Measurements from ENCODE around the gene PPP1R18. TPM values are rescaled to one million over a fixed set of nuclear protein-coding genes. Genes with fewer than 3 reads are reported as not detected.
A peak's percentile ranks its signal among the peaks of the same experiment; 100 is the strongest.
"Not testable (repeated sequence)": the region's sequence is repeated elsewhere in the genome, so short reads cannot be mapped to it uniquely, and the experiment has no call there.

PPP1R18 gene
- total RNA-seq, 1 experiment from 2014 or later = 13.2 TPM

- DNase-seq (ENCODE audit: low spot score) = peak; percentile 68
These were observed 34.3 kb upstream of the PPP1R18 start for GRCh38 chr6:30720738-30721197.

GRCh38 chr6:30719791-30720737, 33.6 kb upstream of the PPP1R18 start, which contains the start of gene TUBB:
Gene TUBB (plus strand): TSS chr6:30720352. CDS start chr6:30720507, 155 bp downstream.
- DNase-seq (ENCODE audit: low spot score) = peak; percentile 99

DNA sequence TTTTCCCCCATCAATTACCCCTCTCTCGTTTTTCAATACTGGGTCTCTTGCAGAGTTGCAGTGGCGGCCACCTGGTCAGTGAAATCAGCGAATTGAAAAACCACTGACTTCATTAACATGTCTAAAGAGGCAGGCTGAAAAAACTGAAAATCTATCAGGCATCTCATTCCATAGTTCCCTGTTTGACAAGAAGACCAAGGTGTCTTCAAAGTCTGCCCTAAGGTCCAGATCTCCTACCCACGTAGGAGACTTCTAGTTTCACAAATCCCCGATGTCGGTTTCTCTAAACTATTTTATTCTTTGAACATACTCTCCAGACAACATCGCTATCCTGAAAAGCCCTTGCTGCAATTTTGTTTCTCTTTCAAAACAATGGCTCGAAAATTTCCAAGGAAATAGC, 32.9 kb upstream of the PPP1R18 start:
- DNase-seq (ENCODE audit: low spot score) = no peak

DNA sequence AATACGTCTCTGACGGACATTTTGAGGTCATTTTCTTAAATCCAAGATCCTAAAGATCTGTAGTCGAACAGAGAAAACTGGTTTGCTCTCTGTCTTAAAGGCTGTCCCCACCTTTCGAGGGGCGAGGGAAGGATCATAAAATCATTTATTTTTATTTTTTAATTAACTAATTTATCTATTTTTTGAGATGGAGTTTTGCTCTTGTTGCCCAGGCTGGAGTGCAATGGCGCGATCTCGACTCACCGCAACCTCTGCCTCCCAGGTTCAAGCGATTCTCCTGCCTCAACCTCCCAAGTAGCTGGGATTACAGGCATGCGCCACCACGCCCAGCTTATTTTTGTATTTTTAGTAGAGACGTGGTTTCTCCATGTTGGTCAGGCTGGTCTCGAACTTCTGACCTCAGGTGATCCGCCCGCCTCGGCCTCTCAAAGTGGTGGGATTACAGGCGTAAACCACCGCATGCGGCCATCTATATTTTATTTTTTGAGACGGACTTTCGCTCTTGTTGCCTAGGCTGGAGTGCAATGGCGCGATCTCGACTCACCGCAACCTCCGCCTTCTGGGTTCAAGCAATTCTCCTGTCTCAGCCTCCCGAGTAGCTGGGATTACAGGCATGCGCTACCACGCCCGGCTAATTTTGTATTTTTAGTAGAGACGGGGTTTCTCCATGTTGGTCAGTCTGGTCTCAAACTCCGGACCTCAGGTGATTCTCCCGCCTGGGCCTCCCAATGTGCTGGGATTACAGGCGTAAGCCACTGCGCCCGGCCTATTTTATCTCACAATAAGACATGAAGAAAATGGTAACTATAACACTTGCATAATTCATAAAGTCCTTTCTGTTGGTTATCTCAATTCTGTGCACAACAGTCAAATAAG, 31.6 kb upstream of the PPP1R18 start:
- not testable (repeated sequence) for DNase-seq (ENCODE audit: low spot score)

- peak; percentile 99 for DNase-seq (ENCODE audit: low spot score)
These were observed 30.8 kb upstream of the PPP1R18 start, which contains the start of gene MDC1 for GRCh38 chr6:30717129-30717844. Gene MDC1 (minus strand): TSS chr6:30717281. CDS start chr6:30715175, 2,106 bp downstream.

DNA sequence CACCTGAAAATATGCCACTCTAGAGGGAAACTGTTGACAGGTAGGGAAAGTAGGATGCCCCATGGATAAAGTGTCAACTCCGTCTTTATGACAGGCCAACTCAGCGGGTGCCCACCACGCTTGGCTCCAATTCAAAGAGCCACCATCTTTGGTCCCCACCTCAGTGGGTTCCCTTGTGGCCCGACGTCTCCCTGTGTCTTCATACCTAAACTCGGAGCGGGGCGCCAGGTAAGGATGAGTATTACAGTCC, 30.4 kb upstream of the PPP1R18 start:
- no peak for DNase-seq (ENCODE audit: low spot score)

GRCh38 chr6:30714263-30714662, 27.8 kb upstream of the PPP1R18 start:
- DNase-seq (ENCODE audit: low spot score) = no peak

- no peak for DNase-seq (ENCODE audit: low spot score)
These were observed 26.0 kb upstream of the PPP1R18 start for GRCh38 chr6:30712441-30712945.

DNA sequence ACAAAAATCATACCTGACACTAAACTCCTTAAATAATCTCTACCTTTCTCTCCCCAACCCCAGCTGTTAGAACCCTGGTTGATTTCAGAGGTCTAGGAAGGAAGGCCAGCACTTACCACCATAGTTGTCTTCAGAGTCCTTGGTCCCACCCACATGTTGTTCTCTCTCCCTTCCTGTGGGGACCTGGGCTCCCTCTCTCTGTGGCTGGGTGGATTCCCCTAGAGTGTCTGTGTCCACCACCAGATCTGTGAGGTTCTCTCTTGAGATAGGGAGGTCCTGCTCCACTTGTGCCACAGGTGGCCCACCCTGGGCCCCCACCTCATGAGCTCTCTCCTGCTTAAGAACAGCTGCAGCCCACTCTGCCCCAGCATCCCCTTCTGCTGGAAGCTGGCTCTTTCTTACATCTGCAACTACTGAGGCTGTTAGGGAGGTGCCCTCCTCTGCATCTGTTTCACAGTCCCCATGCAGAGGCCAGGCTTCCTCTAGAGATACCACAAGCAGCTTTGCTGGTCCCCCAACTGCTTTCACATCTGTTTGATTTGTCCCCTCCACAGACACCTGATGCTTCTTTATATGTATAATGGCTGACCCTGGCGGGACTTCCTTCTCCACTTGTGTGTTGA, 25.4 kb upstream of the PPP1R18 start:
- no peak for DNase-seq (ENCODE audit: low spot score)

DNA sequence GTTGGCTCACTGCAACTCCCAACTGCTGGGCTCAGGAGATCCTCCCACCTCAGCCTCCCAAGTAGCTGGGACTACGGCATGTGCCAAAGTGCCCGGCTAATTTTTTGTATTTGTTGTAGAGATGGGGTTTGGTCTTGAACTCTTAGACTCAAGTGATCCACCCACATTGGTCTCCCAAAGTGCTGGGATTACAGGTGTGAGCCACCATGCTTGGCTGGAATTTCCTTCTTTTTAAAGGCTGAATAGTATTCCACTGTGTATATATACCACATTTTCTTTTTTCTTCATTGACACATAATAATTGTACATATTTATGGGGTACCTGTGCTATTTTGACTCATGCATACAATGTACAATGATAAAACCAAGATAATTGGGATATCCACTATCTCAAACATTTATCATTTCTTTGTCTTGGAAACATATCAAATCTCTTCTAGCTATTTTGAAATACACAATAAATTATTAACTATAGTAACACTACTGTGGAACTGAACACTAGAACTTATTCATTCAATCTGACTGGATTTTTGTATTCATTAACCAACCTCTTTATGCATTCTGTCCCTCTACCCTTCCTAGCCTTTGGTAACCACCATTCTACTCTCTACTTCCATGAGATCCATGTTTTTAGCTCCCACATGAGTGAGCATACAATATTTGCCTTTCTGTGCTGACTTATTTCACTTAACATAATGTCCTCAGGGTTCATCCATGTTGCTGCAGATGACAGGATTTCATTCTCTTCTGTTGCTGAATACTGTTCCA, 22.8 kb upstream of the PPP1R18 start:
- DNase-seq (ENCODE audit: low spot score) = no peak

DNA sequence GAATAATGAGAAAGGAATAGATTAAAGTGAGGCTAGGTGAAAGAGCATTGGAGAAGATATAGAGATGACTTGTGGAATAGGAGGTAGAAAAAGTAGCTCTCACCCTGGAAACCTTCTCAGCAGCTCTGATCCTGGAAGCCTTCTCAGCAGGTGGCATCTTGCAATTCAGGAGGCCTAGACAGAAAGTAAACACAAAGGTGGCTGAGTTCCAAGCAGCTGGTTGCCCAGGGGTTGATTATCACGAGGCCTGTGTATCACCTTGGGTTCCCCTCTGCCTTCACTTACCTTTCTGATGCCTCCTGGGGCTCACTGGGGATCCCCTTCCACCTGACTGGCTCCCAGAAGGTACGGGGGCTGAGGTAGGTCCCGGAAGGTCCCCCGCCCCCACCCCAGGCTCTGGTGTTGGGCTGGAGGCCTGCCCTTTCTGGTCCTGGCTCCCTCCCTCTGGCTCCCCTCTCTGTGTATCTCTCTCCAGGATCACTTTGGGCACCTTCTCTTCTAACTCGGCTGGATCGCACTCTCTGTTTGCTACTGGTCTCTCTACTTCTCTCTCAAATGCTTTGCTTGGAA, 20.9 kb upstream of the PPP1R18 start:
- peak; percentile 42 for DNase-seq (ENCODE audit: low spot score)

GRCh38 chr6:30705620-30706019, 19.2 kb upstream of the PPP1R18 start:
- DNase-seq (ENCODE audit: low spot score) = no peak

- DNase-seq (ENCODE audit: low spot score) = no peak
These were observed 17.4 kb upstream of the PPP1R18 start for GRCh38 chr6:30703821-30704220.

DNA sequence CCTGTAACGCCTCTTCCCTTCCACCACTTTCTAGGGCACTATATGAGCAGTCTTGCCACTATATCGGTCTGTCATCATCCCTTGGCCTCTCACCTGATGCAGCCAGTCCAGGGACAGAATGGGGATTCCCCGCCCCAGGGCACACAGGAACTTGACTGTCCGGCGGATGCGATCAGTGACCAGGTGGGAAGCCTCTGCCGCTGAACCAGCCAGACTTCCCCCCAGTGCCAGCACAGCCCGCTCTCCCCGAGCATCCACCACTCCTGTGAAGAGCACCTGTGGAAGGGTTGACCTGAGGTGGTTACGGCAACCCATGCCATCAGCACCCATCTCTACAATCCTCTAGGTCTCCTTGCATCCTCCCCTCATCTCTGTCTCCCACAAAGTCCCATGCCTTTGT, 16.6 kb upstream of the PPP1R18 start:
- no peak for DNase-seq (ENCODE audit: low spot score)

DNA sequence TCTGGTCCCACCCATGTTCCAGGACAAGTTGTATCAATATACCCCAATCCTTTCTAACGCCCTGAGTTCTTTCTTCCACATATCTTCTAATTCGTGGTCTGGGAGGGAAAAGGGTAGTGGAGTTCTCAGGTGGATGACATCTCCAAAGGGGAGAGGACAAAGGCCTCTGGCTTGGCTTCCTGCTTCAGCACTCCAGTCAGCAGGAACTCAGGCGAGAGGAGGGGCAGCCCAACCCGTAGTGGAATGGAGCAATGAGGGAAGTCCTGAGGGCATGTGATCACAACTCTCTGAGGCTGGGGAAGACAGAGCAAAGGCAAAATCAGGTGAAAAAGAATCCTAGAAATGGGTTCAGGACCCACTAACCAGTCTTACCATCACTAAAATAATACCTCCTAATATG, 13.9 kb upstream of the PPP1R18 start:
- no peak for DNase-seq (ENCODE audit: low spot score)

DNA sequence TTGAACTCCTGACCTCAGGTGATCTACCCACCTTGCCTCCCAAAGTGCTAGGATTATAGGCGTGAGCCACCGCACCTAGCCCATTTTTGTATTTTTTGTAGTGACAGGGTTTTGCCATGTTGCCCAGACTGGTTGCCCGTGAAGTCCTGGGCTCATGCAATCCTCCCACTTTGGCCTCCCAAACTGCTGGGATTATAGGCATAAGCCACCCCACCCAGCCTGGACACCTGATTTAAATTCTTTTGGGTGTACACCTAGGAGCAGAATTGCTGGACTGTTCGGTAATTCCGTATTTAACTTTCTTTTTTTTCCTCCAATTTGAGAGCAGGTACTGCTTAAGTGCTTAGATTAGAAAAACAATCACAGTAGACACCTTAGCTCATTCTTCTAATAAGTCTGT, 10.0 kb upstream of the PPP1R18 start:
- no peak for DNase-seq (ENCODE audit: low spot score)

- DNase-seq (ENCODE audit: low spot score) = peak; percentile 44
These were observed 4.9 kb upstream of the PPP1R18 start for GRCh38 chr6:30691208-30691847.

DNA sequence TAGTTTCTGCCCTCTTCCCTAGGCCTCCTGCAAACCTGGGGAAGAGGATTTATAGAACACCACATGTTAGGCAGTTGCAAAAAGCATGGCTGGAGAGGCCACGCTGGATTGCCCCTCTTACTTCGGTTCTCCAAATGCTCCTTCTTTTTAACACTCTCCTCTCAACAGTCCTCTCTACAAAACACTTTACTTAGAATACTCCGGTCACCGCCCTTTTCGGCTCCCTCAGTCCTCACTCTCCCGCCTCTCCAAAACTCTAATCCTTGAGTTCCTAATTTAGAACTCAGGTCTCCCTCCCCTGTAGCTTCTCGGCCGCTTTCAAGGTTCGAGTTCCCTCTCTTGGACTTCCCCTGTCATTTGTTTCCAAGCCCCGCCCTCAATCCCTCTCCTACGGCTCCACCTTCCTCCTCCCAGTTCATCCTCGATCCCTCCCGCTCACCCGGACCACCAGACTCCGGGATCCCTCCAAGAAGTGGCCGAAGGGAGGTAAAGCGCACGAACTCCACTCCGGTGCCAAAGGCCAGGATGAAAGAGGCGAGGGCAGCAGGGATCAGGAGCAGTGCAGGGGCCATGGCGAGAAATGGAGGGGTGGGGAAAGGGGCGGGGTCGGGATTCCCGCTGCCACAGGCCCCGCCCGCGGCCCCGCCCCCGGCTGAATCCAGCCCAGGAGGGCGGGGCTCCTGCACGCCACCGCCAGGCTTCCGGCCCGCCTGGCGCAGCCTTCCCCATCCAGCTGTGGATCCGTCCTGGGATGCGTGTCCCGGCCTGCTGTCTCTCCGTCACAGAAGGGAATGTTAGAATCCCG, 4.2 kb upstream of the PPP1R18 start, which contains the start of gene NRM:
Gene NRM (minus strand): TSS at position 582 of the 805 bp plus-strand sequence. CDS start 10 bp downstream, at position 572.
- peak; percentile 88 for DNase-seq (ENCODE audit: low spot score)

Data from HT-29 (cell line).